Activated CD4-positive, CD25-positive, alpha-beta regulatory T cell treated with anti-CD3 and anti-CD28 coated beads, Interleukin-2, amount 50 U/mL, for 24 hours (primary cell): ENCODE results near the gene WNT7B.
A peak's percentile ranks its signal among the peaks of the same experiment; 100 is the strongest.

ENCODE experiments used
- ATAC-seq, 2 donors: fragments of 150-1000 bp; cut with Tn5 transposase; one replicate each; pipeline ENCODE4 v1.10.0; 2021; ENCODE audit warnings: mild to moderate bottlenecking in 1 of 2, moderate library complexity in 1 of 2

The WNT7B gene

GRCh38 chr22:45977003-45977411 lies at the start of gene WNT7B:
TSS of gene WNT7B (minus strand) at chr22:45977162. CDS start at chr22:45976754, 408 bp downstream.
- no peak for ATAC-seq

- no peak for ATAC-seq
These were observed 49.3 kb upstream of the WNT7B start for GRCh38 chr22:46025973-46026898.

GRCh38 chr22:46025225-46025972 lies 48.4 kb upstream of the WNT7B start:
- no peak for ATAC-seq

- no peak for ATAC-seq
These were observed 47.3 kb upstream of the WNT7B start for GRCh38 chr22:46024136-46024840.

- ATAC-seq: no peak
These were observed 46.6 kb upstream of the WNT7B start for GRCh38 chr22:46023558-46023981.

GRCh38 chr22:46022881-46023512 lies 46.0 kb upstream of the WNT7B start:
- no peak for ATAC-seq

- ATAC-seq: no peak
These were observed 44.6 kb upstream of the WNT7B start for GRCh38 chr22:46021577-46021976.

GRCh38 chr22:46019351-46019750 lies 42.4 kb upstream of the WNT7B start:
- no peak for ATAC-seq

- no peak for ATAC-seq
These were observed 41.9 kb upstream of the WNT7B start for GRCh38 chr22:46018859-46019258.

GRCh38 chr22:46017166-46017565 lies 40.2 kb upstream of the WNT7B start:
- ATAC-seq: no peak

- peak; percentile 99 for ATAC-seq
These were observed 36.8 kb upstream of the WNT7B start for GRCh38 chr22:46013460-46014416.

- no peak for ATAC-seq
These were observed 35.9 kb upstream of the WNT7B start for GRCh38 chr22:46012881-46013281.

GRCh38 chr22:46012182-46012880 lies 35.4 kb upstream of the WNT7B start:
- ATAC-seq: no peak

- no peak for ATAC-seq
These were observed 34.7 kb upstream of the WNT7B start for GRCh38 chr22:46011627-46012181.

- no peak for ATAC-seq
These were observed 34.1 kb upstream of the WNT7B start for GRCh38 chr22:46010951-46011626.

- no peak for ATAC-seq
These were observed 33.4 kb upstream of the WNT7B start for GRCh38 chr22:46010207-46010867.

GRCh38 chr22:46009730-46010129 lies 32.8 kb upstream of the WNT7B start:
- no peak for ATAC-seq

- no peak for ATAC-seq
These were observed 32.1 kb upstream of the WNT7B start for GRCh38 chr22:46008836-46009596.
